ENCODE data around the gene GATAD2A. TPM values are rescaled to one million over a fixed set of nuclear protein-coding genes. Genes with fewer than 3 reads are reported as not detected.
A peak's percentile ranks its signal among the peaks of the same experiment; 100 is the strongest.

The GATAD2A gene
- total and polyA plus RNA-seq, 9 of the 15 experiments (the other 6 are each of a cell fraction or from before 2014, with no cell fraction given), result 2.4 to 226 (median 44.2) TPM

DNA sequence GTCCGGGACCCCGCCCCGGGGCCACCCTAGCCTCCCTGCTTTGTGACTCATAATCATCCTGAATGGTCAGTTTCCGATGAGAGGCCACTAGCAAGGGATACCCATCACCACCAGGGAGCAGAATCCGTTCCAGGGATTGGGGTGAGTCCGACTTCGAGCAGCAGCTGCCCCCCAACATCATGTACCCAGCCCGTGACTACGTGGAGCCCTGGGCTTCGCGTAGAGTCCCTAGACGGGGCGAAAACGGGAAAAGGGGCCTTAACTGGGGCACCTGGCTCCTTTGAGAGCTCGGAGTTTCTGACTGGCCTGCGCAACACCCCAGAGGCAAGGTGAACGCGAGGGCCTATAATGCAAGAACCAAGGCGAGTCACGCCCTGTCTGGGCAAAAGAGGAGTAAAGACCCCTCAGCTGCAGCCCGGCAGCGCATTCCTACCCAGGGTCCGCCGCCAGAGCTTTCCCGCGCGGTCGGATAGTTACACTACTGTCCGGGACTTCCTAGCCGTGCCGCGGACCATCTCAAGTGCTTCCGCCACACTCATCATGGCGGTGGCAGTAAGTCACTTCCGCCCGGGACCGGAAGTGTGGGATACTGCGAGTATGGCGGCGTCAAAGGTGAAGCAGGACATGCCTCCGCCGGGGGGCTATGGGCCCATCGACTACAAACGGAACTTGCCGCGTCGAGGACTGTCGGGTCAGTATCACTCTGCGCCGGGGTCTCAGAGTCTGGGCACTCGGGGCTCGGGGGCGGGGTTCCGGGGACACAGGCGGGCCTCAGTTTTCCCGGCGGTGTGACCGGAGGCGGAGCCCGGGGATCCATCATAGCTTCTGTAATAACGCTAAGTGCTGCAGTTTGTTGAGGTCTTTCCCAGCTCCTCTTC is 110.4 kb downstream of the GATAD2A start, which contains the start of gene NDUFA13 (continued):
- TF ChIP-seq, protein P1, sequence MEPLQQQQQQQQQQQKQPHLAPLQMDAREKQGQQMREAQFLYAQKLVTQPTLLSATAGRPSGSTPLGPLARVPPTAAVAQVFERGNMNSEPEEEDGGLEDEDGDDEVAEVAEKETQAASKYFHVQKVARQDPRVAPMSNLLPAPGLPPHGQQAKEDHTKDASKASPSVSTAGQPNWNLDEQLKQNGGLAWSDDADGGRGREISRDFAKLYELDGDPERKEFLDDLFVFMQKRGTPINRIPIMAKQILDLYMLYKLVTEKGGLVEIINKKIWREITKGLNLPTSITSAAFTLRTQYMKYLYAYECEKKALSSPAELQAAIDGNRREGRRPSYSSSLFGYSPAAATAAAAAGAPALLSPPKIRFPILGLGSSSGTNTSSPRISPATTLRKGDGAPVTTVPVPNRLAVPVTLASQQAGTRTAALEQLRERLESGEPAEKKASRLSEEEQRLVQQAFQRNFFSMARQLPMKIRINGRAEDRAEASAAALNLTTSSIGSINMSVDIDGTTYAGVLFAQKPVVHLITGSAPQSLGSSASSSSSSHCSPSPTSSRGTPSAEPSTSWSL (CRISPR knock-in tag; IDR thresholded peaks at IDR 0.05; ENCODE audit: borderline replicate concordance), result no peak
- TF ChIP-seq HDAC1 (IDR thresholded peaks at IDR 0.05) (peak in 1 of 2 experiments; percentile 76; a peak in 2 of 4 replicates), CREB1 (IDR thresholded peaks at IDR 0.05) (peak; percentile 74), CREB1 (CRISPR knock-in tag; IDR thresholded peaks at IDR 0.05) (peak; percentile 75), RFX5 (IDR thresholded peaks at IDR 0.05; ENCODE audit: low read depth, low read length) (no peak), ZNF384 (IDR thresholded peaks at IDR 0.05; ENCODE audit: low read depth, low read length) (peak; percentile 43; the same call in 1 of the 2 replicates), SETDB1 (IDR thresholded peaks at IDR 0.05; ENCODE audit: low read length) (no peak), BRCA1 (IDR thresholded peaks at IDR 0.05) (no peak), BRCA1 (CRISPR knock-in tag; IDR thresholded peaks at IDR 0.05) (no peak), NCOA2 (IDR thresholded peaks at IDR 0.05; ENCODE audit: partially characterized antibody in 2 of 2) (no peak), FOXA1 (IDR thresholded peaks at IDR 0.05; ENCODE audit: borderline replicate concordance) (no peak), PCBP2 (IDR thresholded peaks at IDR 0.05; ENCODE audit: low read depth, low read length, poor library complexity, severe bottlenecking) (no peak), RFX7 (CRISPR knock-in tag; IDR thresholded peaks at IDR 0.05) (no peak), SIX5 (IDR thresholded peaks at IDR 0.05; ENCODE audit: borderline replicate concordance in 1 of 2, insufficient read depth in 1 of 2, low read depth in 1 of 2, low read length in 2 of 2) (peak; percentile 67 to 81), ZNF76 (CRISPR knock-in tag; IDR thresholded peaks at IDR 0.05; ENCODE audit: borderline replicate concordance) (peak; percentile 66; the same call in 1 of the 2 replicates), NCOA4 (IDR thresholded peaks at IDR 0.05; ENCODE audit: partially characterized antibody) (no peak)
- TF ChIP-seq, protein P2, sequence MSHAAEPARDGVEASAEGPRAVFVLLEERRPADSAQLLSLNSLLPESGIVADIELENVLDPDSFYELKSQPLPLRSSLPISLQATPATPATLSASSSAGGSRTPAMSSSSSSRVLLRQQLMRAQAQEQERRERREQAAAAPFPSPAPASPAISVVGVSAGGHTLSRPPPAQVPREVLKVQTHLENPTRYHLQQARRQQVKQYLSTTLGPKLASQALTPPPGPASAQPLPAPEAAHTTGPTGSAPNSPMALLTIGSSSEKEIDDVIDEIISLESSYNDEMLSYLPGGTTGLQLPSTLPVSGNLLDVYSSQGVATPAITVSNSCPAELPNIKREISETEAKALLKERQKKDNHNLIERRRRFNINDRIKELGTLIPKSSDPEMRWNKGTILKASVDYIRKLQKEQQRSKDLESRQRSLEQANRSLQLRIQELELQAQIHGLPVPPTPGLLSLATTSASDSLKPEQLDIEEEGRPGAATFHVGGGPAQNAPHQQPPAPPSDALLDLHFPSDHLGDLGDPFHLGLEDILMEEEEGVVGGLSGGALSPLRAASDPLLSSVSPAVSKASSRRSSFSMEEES (CRISPR knock-in tag; IDR thresholded peaks at IDR 0.05), result no peak
- TF ChIP-seq, protein P3, sequence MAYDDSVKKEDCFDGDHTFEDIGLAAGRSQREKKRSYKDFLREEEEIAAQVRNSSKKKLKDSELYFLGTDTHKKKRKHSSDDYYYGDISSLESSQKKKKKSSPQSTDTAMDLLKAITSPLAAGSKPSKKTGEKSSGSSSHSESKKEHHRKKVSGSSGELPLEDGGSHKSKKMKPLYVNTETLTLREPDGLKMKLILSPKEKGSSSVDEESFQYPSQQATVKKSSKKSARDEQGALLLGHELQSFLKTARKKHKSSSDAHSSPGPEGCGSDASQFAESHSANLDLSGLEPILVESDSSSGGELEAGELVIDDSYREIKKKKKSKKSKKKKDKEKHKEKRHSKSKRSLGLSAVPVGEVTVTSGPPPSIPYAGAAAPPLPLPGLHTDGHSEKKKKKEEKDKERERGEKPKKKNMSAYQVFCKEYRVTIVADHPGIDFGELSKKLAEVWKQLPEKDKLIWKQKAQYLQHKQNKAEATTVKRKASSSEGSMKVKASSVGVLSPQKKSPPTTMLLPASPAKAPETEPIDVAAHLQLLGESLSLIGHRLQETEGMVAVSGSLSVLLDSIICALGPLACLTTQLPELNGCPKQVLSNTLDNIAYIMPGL (CRISPR knock-in tag; IDR thresholded peaks at IDR 0.05), result no peak
- TF ChIP-seq, protein P4, sequence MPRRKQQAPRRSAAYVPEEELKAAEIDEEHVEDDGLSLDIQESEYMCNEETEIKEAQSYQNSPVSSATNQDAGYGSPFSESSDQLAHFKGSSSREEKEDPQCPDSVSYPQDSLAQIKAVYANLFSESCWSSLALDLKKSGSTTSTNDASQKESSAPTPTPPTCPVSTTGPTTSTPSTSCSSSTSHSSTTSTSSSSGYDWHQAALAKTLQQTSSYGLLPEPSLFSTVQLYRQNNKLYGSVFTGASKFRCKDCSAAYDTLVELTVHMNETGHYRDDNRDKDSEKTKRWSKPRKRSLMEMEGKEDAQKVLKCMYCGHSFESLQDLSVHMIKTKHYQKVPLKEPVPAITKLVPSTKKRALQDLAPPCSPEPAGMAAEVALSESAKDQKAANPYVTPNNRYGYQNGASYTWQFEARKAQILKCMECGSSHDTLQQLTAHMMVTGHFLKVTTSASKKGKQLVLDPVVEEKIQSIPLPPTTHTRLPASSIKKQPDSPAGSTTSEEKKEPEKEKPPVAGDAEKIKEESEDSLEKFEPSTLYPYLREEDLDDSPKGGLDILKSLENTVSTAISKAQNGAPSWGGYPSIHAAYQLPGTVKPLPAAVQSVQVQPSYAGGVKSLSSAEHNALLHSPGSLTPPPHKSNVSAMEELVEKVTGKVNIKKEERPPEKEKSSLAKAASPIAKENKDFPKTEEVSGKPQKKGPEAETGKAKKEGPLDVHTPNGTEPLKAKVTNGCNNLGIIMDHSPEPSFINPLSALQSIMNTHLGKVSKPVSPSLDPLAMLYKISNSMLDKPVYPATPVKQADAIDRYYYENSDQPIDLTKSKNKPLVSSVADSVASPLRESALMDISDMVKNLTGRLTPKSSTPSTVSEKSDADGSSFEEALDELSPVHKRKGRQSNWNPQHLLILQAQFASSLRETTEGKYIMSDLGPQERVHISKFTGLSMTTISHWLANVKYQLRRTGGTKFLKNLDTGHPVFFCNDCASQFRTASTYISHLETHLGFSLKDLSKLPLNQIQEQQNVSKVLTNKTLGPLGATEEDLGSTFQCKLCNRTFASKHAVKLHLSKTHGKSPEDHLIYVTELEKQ (CRISPR knock-in tag; IDR thresholded peaks at IDR 0.05), result no peak
